ENCODE measurements around the gene KIRREL3.

- no peak for TF ChIP-seq EZH2 (IDR thresholded peaks at IDR 0.05; ENCODE audit: low read depth)
- no peak for TF ChIP-seq CTCF (conservative IDR thresholded peaks at IDR 0.05)
Measured at GRCh38 chr11:126398296-126398695, 602.3 kb downstream of the KIRREL3 start.
